Ishikawa (cell line): ENCODE data around the gene RSU1.

Source experiments
- CEBPB ChIP-seq: IDR thresholded peaks from 2 replicates; pipeline ENCODE4 v1.6.1; 2012
- CREB1 ChIP-seq: IDR thresholded peaks from 2 replicates; pipeline ENCODE4 v1.6.1; 2012; ENCODE audit warnings: low read depth
- EGR1 ChIP-seq: IDR thresholded peaks from 2 replicates; pipeline ENCODE4 v1.6.1; 2012
- EP300 ChIP-seq: IDR thresholded peaks from 2 replicates; pipeline ENCODE4 v1.6.1; 2012; ENCODE audit warnings: borderline replicate concordance
- FOXM1 ChIP-seq: IDR thresholded peaks from 2 replicates; pipeline ENCODE4 v1.6.1; 2012; ENCODE audit warnings: low read depth, borderline replicate concordance
- MAX ChIP-seq: IDR thresholded peaks from 2 replicates; pipeline ENCODE4 v1.6.1; 2012
- NFIC ChIP-seq: IDR thresholded peaks from 2 replicates; pipeline ENCODE4 v1.6.1; 2012
- RAD21 ChIP-seq: IDR thresholded peaks from 2 replicates; pipeline ENCODE4 v1.6.1; 2012; ENCODE audit warnings: low read depth
- REST ChIP-seq: IDR thresholded peaks from 2 replicates; pipeline ENCODE4 v1.6.1; 2012; ENCODE audit warnings: low read depth, mild to moderate bottlenecking
- TAF1 ChIP-seq: IDR thresholded peaks from 2 replicates; pipeline ENCODE4 v1.6.1; 2012; ENCODE audit warnings: low read depth, mild to moderate bottlenecking
- TCF12 ChIP-seq: IDR thresholded peaks from 2 replicates; pipeline ENCODE4 v1.6.1; 2012; ENCODE audit warnings: low read depth
- TEAD4 ChIP-seq: IDR thresholded peaks from 2 replicates; pipeline ENCODE4 v1.6.1; 2012
- USF1 ChIP-seq: IDR thresholded peaks from 2 replicates; pipeline ENCODE4 v1.6.1; 2012
- YY1 ChIP-seq: IDR thresholded peaks from 2 replicates; pipeline ENCODE4 v1.6.1; 2012; ENCODE audit warnings: low read depth
- ZBTB7A ChIP-seq: IDR thresholded peaks from 2 replicates; pipeline ENCODE4 v1.6.1; 2012; ENCODE audit warnings: low read depth

Gene RSU1

DNA sequence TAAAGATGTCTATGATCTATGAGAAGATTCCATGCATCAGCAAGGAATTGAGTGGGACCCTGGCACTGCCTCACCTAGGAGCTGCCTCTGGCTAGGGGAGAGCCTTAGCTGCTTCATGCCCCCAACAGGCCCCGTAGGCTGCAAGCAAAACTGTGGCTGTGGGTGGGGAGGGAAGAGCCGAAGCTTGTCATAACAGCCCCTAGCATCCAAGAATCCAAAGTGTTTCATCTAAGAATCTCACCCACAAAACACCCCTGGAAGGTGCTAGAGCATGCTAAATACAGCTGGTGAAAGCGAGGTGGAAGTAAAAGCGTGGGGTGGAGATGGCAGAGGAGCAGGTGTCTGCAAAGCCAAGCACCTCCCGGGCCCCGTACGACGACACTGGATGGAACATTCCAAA, 208.0 kb downstream of the RSU1 start:
- TF ChIP-seq EP300: no peak
- TF ChIP-seq RAD21: no peak
- TF ChIP-seq USF1: no peak
- no peak for TF ChIP-seq CREB1
- no peak for TF ChIP-seq FOXM1
- no peak for TF ChIP-seq TAF1
- no peak for TF ChIP-seq YY1
- TF ChIP-seq MAX: no peak
- no peak for TF ChIP-seq EGR1
- no peak for TF ChIP-seq TCF12
- TF ChIP-seq CEBPB: no peak

- TF ChIP-seq CREB1: no peak
- no peak for TF ChIP-seq TAF1
- no peak for TF ChIP-seq NFIC
- no peak for TF ChIP-seq YY1
- no peak for TF ChIP-seq FOXM1
- no peak for TF ChIP-seq TCF12
- TF ChIP-seq EGR1: no peak
- no peak for TF ChIP-seq REST
- TF ChIP-seq EP300: no peak
- no peak for TF ChIP-seq ZBTB7A
- TF ChIP-seq TEAD4: no peak
- TF ChIP-seq USF1: no peak
- no peak for TF ChIP-seq CEBPB
- TF ChIP-seq RAD21: no peak
- TF ChIP-seq MAX: no peak
Observed at GRCh38 chr10:16606923-16607322, 210.3 kb downstream of the RSU1 start.

GRCh38 chr10:16606421-16606820, 210.8 kb downstream of the RSU1 start:
- TF ChIP-seq EGR1 (no peak), TEAD4 (no peak), CREB1 (no peak), REST (no peak), TCF12 (no peak), CEBPB (no peak), ZBTB7A (no peak), EP300 (no peak), RAD21 (no peak), YY1 (no peak), TAF1 (no peak), FOXM1 (no peak), NFIC (no peak), MAX (no peak), USF1 (no peak)

- TF ChIP-seq CEBPB (no peak), USF1 (no peak), EP300 (no peak), TCF12 (no peak), YY1 (no peak), FOXM1 (no peak), ZBTB7A (no peak), TEAD4 (no peak), TAF1 (no peak), CREB1 (no peak), MAX (no peak), NFIC (no peak), RAD21 (no peak), EGR1 (no peak), REST (no peak)
Observed at GRCh38 chr10:16603308-16603707, 213.9 kb downstream of the RSU1 start.
